Measurements from ENCODE around the gene KRT23. TPM values are rescaled to one million over a fixed set of nuclear protein-coding genes. Genes with fewer than 3 reads are reported as not detected.

Gene KRT23
- total RNA-seq, 1 experiment from 2014 or later: not detected

GRCh38 chr17:40936437-40936971 lies 942 bp downstream of the KRT23 start:
- TF ChIP-seq EZH2 (IDR thresholded peaks at IDR 0.05; ENCODE audit: low read depth) (no peak), CTCF (conservative IDR thresholded peaks at IDR 0.05) (no peak)
- Histone ChIP-seq H3K4me1 (replicated peaks; ENCODE audit: insufficient read depth) (peaks cover 28% of the 10 kb centered on the region; the same call in 1 of the 2 replicates), H3K36me3 (ENCODE audit: low read depth) (peaks cover 11% of the 10 kb centered on the region; the same call in 1 of the 2 replicates), H3K9me3 (ENCODE audit: insufficient read depth, low read depth) (no peaks in the 10 kb centered on the region), H3K79me2 (ENCODE audit: low read depth) (peaks cover 32% of the 10 kb centered on the region), H3K27ac (peak overlapping the region; percentile 71), H3K9me2 (ENCODE audit: insufficient read depth) (no peaks in the 10 kb centered on the region; the same call in 1 of the 2 replicates), H3K4me2 (peak overlapping the region; percentile 53), H3K27me3 (ENCODE audit: insufficient read depth, low read depth) (no peaks in the 10 kb centered on the region), H4K20me1 (ENCODE audit: insufficient read depth) (no peaks in the 10 kb centered on the region), H3F3A (ENCODE audit: insufficient read depth, low read depth) (peaks cover 18% of the 10 kb centered on the region; the same call in 1 of the 2 replicates), H3K4me3 (peak overlapping the region; percentile 59), H2AFZ (no peak overlapping the region)
- BruUV-seq (replicated peaks): no TSS peak
- ChIA-PET POLR2A (ENCODE audit: unreplicated experiment) (no interaction called here), CTCF (no interaction called here)
- intact Hi-C loops (cut with micrococcal nuclease; ENCODE audit: unreplicated experiment): no loop called here
- DNase-seq: peak in 1 of 2 experiments; percentile 82

GRCh38 chr17:40935624-40936023 lies 1.8 kb downstream of the KRT23 start:
- ChIA-PET POLR2A (ENCODE audit: unreplicated experiment) (no interaction called here), CTCF (no interaction called here)
- H3K27me3 ChIP-seq (ENCODE audit: insufficient read depth, low read depth): no peaks in the 10 kb centered on the region
- no peaks in the 10 kb centered on the region for H4K20me1 ChIP-seq (ENCODE audit: insufficient read depth)
- TF ChIP-seq EZH2 (IDR thresholded peaks at IDR 0.05; ENCODE audit: low read depth) (no peak), CTCF (conservative IDR thresholded peaks at IDR 0.05) (no peak)
- H3K4me1 ChIP-seq (replicated peaks; ENCODE audit: insufficient read depth): peaks cover 28% of the 10 kb centered on the region; the same call in 1 of the 2 replicates
- peak overlapping the region; percentile 65; the same call in 1 of the 2 replicates for H3K27ac ChIP-seq
- peaks cover 11% of the 10 kb centered on the region; the same call in 1 of the 2 replicates for H3K36me3 ChIP-seq (ENCODE audit: low read depth)
- BruUV-seq (replicated peaks): no TSS peak
- peak overlapping the region; percentile 53 for H3K4me2 ChIP-seq
- no peaks in the 10 kb centered on the region for H3K9me3 ChIP-seq (ENCODE audit: insufficient read depth, low read depth)
- peak overlapping the region; percentile 59 for H3K4me3 ChIP-seq
- no peaks in the 10 kb centered on the region; the same call in 1 of the 2 replicates for H3K9me2 ChIP-seq (ENCODE audit: insufficient read depth)
- H3K79me2 ChIP-seq (ENCODE audit: low read depth): peaks cover 32% of the 10 kb centered on the region
- peak in 1 of 2 experiments; percentile 3 for DNase-seq
- H3F3A ChIP-seq (ENCODE audit: insufficient read depth, low read depth): peaks cover 18% of the 10 kb centered on the region; the same call in 1 of the 2 replicates
- H2AFZ ChIP-seq: no peak overlapping the region
- intact Hi-C loops (cut with micrococcal nuclease; ENCODE audit: unreplicated experiment): no loop called here

GRCh38 chr17:40932608-40933007 lies 4.8 kb downstream of the KRT23 start:
- DNase-seq: no peak
- CTCF ChIA-PET: no interaction called here
- Histone ChIP-seq H3K79me2 (ENCODE audit: low read depth) (peaks cover 32% of the 10 kb centered on the region), H3K27me3 (ENCODE audit: insufficient read depth, low read depth) (no peaks in the 10 kb centered on the region), H3K9me3 (ENCODE audit: insufficient read depth, low read depth) (no peaks in the 10 kb centered on the region), H3K4me3 (no peak overlapping the region), H3F3A (ENCODE audit: insufficient read depth, low read depth) (peaks cover 9% of the 10 kb centered on the region; the same call in 1 of the 2 replicates), H3K27ac (no peak overlapping the region), H2AFZ (no peak overlapping the region), H3K4me2 (peak overlapping the region; percentile 53; the same call in 1 of the 2 replicates), H4K20me1 (ENCODE audit: insufficient read depth) (no peaks in the 10 kb centered on the region), H3K9me2 (ENCODE audit: insufficient read depth) (no peaks in the 10 kb centered on the region), H3K4me1 (replicated peaks; ENCODE audit: insufficient read depth) (peaks cover 13% of the 10 kb centered on the region; the same call in 1 of the 2 replicates), H3K36me3 (ENCODE audit: low read depth) (peaks cover 22% of the 10 kb centered on the region; the same call in 1 of the 2 replicates)
- TF ChIP-seq EZH2 (IDR thresholded peaks at IDR 0.05; ENCODE audit: low read depth) (no peak), CTCF (conservative IDR thresholded peaks at IDR 0.05) (no peak)
- POLR2A ChIA-PET (ENCODE audit: unreplicated experiment): interaction anchor here (0.6 kb wide), 1 partner anchor 113 kb away, joined by 10 read pairs; no protein-coding TSS in a partner anchor
- intact Hi-C loops (cut with micrococcal nuclease; ENCODE audit: unreplicated experiment): no loop called here
- no TSS peak for BruUV-seq (replicated peaks)
